Measurements from ENCODE around the gene GNA14. TPM values are rescaled to one million over a fixed set of nuclear protein-coding genes. Genes with fewer than 3 reads are reported as not detected.
"Not testable (repeated sequence)": the region's sequence is repeated elsewhere in the genome, so short reads cannot be mapped to it uniquely, and the experiment has no call there.

GNA14 gene
- total and polyA plus RNA-seq, 5 donors = 2.5 to 5.2 (median 4.3) TPM

DNA sequence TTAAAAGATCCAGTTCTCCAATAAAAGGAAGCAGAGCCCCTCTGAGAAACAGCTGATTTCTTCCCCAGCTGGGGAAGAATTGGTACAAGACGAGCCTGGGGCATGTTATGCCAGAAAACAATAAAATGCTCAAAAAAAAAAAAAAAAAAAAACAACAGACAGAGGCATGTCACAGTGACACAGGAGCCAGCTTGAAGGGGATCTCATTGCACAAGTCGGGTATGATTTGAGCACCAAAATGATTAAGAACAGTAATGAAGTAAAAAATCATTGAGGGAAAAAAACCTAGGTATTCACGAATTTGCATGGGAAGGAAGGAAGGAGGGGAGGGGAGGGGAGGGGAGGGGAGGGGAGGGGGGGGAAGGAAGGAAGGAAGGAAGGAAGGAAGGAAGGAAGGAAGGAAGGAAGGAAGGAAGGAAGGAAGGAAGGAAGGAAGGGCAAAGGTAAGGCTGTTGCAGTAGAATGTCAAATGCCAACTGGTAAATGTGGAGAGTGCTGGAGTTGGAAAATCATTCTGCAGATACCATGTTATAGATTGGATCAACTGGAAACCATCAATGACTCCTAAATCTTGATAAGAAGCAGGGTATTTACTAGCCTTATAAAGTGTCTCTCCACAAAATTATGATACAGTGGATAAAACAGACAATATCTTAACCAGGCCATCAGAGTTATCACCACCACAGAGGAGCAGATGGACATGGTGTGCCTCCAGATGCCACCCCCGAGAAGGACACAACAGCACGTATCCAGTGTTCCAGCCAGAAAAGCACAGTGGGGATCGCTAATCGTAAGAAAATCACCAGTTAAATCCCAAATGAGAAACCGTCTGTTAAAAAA, 7.2 kb downstream of the GNA14 start:
- no peak for DNase-seq
- no peak for ATAC-seq
- H3K4me3 ChIP-seq (ENCODE audit: low read length) = no peak overlapping the region
- intact Hi-C loops (cut with DNase I) = loop anchor here in 1 of 4 donors (10.0 kb wide), 1 partner anchor 46 kb away; no protein-coding TSS in a partner anchor
- no peaks in the 10 kb centered on the region for H3K4me1 ChIP-seq (ENCODE audit: control insufficient read depth, insufficient read depth, low read length)
- H3K27me3 ChIP-seq (ENCODE audit: control insufficient read depth, insufficient read depth) = no peaks in the 10 kb centered on the region
- H3K27ac ChIP-seq (ENCODE audit: low read length) = no peak overlapping the region
- WGBS = 74% methylated on average over 8 of the region's 8 CpGs
- no peaks in the 10 kb centered on the region for H3K9me3 ChIP-seq (ENCODE audit: control insufficient read depth, low read length)

DNA sequence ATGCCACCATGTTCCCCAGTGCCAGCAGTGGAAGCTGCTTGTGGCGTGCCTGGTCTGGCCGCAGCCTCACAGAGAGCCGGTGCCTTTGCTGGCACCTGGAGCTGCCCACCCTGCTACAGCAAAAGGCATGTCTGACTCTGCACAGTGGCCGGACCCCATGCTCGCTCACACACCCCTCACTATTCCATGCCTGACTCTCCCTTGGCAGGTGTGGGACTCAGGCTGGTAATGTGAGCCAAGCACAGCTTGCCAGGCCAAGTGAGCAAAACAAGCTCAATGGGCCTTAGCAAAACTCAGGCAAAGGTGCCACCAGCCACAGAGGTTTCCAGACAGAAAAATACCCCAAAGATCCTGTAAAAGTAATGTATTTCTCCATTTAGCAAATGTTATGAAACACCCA, 15.5 kb downstream of the GNA14 start:
- DNase-seq (no peak), ATAC-seq (no peak)
- Histone ChIP-seq H3K27ac (ENCODE audit: low read length) (no peak overlapping the region), H3K9me3 (ENCODE audit: control insufficient read depth, low read length) (no peaks in the 10 kb centered on the region), H3K27me3 (ENCODE audit: control insufficient read depth, insufficient read depth) (no peaks in the 10 kb centered on the region), H3K4me3 (ENCODE audit: low read length) (no peak overlapping the region), H3K4me1 (ENCODE audit: control insufficient read depth, insufficient read depth, low read length) (no peaks in the 10 kb centered on the region)
- intact Hi-C loops (cut with DNase I) = no loop called here
- WGBS = 94% methylated on average over 5 of the region's 5 CpGs

DNA sequence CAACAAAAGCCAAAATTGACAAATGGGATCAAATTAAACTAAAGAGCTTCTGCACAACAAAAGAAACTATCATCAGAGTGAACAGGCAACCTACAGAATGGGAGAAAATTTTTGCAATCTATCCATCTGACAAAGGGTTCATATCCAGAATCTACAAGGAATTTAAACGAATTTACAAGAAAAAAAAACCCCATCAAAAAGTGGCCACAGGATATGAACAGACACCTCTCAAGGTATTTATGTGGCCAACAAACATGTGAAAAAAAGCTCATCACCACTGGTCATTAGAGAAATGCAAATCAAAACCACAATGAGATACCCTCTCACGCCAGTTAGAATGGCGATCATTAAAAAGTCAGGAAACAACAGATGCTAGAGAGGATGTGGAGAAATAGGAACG, 19.3 kb downstream of the GNA14 start:
- not testable (repeated sequence) for H3K27me3 ChIP-seq (ENCODE audit: control insufficient read depth, insufficient read depth); H3K9me3 ChIP-seq (ENCODE audit: control insufficient read depth, low read length); ATAC-seq

DNA sequence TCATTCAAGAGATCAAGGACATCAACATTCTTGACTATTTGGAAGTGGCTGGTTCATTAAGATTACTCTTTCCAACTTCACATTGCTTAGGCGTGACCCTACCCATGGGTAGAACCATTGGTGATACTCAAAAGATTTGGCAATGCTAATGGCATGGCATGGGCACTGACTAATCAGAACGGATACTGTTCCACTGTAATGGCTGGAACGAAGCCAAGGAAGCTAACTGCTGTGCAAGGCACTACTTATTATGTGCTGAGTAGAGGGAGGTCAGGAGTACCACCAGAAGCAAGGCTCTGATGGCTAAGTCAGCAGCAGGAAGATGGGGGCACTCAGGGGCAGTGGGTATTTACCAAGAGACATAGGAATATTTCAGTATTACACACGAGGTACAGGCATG, 31.9 kb downstream of the GNA14 start:
- ATAC-seq = peak in 1 of 2 donors; percentile 28
- intact Hi-C loops (cut with DNase I) = no loop called here
- DNase-seq = no peak
- H3K4me1 ChIP-seq (ENCODE audit: control insufficient read depth, insufficient read depth, low read length) = no peaks in the 10 kb centered on the region
- 74% methylated on average over 4 of the region's 4 CpGs for WGBS
- H3K9me3 ChIP-seq (ENCODE audit: control insufficient read depth, low read length) = no peaks in the 10 kb centered on the region
- no peak overlapping the region for H3K27ac ChIP-seq (ENCODE audit: low read length)
- no peaks in the 10 kb centered on the region for H3K27me3 ChIP-seq (ENCODE audit: control insufficient read depth, insufficient read depth)
- no peak overlapping the region for H3K4me3 ChIP-seq (ENCODE audit: low read length)

More for the DNA sequence above, 19.3 kb downstream of the GNA14 start:
- H3K4me1 ChIP-seq (ENCODE audit: control insufficient read depth, insufficient read depth, low read length); intact Hi-C loops (cut with DNase I); H3K4me3 ChIP-seq (ENCODE audit: low read length); H3K27ac ChIP-seq (ENCODE audit: low read length); DNase-seq: not testable (repeated sequence)
- WGBS = 89% methylated on average over 4 of the region's 4 CpGs

DNA sequence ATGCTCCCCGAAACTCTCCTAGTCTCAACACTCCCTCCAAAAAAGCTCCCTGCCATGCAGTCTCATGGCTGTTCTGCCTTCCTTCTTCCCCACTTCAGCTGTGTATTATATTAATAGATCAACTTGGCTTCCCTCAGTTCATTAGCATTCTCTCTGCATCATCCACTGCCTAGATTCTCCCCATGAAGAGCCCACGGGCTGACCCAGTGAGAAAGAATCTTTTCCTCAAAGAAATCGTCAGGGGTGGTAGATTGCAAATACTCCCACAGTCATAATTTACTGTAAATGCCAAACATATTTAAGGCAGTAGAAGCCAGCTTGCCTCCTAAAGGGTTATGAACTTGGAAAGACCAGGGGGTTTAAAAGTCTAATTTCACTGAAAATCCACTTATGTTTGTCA, 33.5 kb downstream of the GNA14 start:
- Histone ChIP-seq H3K4me1 (ENCODE audit: control insufficient read depth, insufficient read depth, low read length) (no peaks in the 10 kb centered on the region), H3K4me3 (ENCODE audit: low read length) (no peak overlapping the region), H3K27ac (ENCODE audit: low read length) (no peak overlapping the region), H3K27me3 (ENCODE audit: control insufficient read depth, insufficient read depth) (no peaks in the 10 kb centered on the region), H3K9me3 (ENCODE audit: control insufficient read depth, low read length) (no peaks in the 10 kb centered on the region)
- no peak for DNase-seq
- intact Hi-C loops (cut with DNase I) = no loop called here
- no peak for ATAC-seq
- 69% methylated on average over 3 of the region's 3 CpGs for WGBS

DNA sequence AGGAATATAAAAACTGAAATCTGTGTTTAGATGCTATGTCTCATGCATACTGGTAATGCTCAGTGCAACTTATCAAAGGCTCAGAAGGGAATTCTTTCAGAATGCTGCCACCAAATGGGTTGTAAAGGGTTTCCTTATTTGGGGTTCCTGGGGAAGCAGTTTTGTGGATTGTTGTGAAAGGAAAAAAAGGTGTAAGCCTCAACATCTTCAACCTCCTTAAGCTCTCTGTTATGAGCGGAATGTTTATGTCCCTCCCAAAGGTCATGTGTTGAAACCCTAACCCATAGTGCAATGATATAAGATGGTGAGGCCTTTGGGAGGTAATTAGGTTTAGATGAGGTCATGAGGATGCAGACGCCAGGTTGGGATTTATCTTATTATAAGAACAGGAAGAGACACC, 41.6 kb downstream of the GNA14 start:
- 47% methylated on average over 2 of the region's 2 CpGs for WGBS
- Histone ChIP-seq H3K4me3 (ENCODE audit: low read length) (no peak overlapping the region), H3K27ac (ENCODE audit: low read length) (no peak overlapping the region), H3K9me3 (ENCODE audit: control insufficient read depth, low read length) (no peaks in the 10 kb centered on the region), H3K27me3 (ENCODE audit: control insufficient read depth, insufficient read depth) (no peaks in the 10 kb centered on the region), H3K4me1 (ENCODE audit: control insufficient read depth, insufficient read depth, low read length) (no peaks in the 10 kb centered on the region)
- intact Hi-C loops (cut with DNase I) = no loop called here
- ATAC-seq (no peak), DNase-seq (no peak)

DNA sequence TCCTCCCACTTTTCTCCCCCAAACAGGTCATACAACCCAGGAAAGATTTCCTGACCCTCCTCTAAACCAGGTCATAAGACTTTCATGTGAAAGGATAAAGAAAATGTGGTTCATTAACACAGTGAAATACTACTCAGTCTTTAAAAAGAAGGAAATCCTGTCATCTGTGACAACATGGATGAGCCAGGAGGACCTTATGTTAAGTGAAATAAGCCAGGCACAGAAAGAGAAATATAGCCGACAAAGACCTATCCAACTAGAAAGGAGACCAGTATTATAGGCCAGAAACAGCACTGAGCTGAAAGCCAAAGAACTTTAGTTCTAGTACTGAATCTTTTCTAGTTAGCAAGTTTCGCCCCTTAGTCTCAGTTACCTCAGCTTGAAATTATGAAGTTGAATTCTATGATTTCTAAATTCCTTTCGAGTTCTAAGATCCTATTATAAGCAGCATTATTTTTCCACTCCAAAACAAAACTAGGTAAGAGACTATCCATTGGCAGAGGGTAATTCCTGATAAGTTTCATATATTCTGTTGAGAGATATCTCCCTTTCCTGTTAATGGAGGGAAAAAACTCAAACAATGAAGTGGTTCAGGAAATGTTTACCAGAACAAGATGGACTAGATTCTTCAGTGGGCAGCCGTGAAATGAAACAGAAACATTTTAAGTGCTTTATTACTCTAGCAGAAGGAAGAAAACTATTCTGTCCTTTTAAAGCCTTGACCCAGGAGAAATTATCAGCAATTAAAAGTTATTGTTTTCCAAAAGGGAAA, 42.5 kb downstream of the GNA14 start:
- Histone ChIP-seq H3K27ac (ENCODE audit: low read length) (no peak overlapping the region), H3K4me1 (ENCODE audit: control insufficient read depth, insufficient read depth, low read length) (no peaks in the 10 kb centered on the region), H3K27me3 (ENCODE audit: control insufficient read depth, insufficient read depth) (no peaks in the 10 kb centered on the region), H3K4me3 (ENCODE audit: low read length) (no peak overlapping the region), H3K9me3 (ENCODE audit: control insufficient read depth, low read length) (no peaks in the 10 kb centered on the region)
- intact Hi-C loops (cut with DNase I) = no loop called here
- WGBS = 45% methylated on average over 4 of the region's 4 CpGs
- DNase-seq (no peak), ATAC-seq (peak in 1 of 2 donors; percentile 42)

DNA sequence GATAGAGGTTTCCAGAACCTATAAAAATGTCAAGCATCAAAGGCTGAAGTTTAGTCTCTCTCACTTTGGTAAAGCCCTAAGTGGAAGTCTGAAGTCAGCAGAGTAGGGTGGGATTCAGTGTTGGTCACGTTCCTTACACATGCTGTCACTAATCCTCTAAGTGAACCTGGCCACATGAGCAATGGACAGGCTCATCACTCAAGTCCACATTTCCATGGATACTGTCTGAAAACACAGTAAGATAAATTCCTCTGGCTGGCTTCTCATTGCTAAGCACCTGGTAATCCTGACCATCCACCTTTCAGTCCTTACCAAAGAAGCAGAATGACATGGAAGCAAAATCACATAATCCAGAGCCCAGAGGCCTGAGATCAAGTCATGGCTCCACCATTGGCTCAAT, 43.8 kb downstream of the GNA14 start:
- ATAC-seq (no peak), DNase-seq (no peak)
- intact Hi-C loops (cut with DNase I) = no loop called here
- Histone ChIP-seq H3K9me3 (ENCODE audit: control insufficient read depth, low read length) (no peaks in the 10 kb centered on the region), H3K27me3 (ENCODE audit: control insufficient read depth, insufficient read depth) (no peaks in the 10 kb centered on the region), H3K27ac (ENCODE audit: low read length) (no peak overlapping the region), H3K4me3 (ENCODE audit: low read length) (no peak overlapping the region), H3K4me1 (ENCODE audit: control insufficient read depth, insufficient read depth, low read length) (no peaks in the 10 kb centered on the region)
- 96% methylated on average over 1 of the region's 1 CpG for WGBS

DNA sequence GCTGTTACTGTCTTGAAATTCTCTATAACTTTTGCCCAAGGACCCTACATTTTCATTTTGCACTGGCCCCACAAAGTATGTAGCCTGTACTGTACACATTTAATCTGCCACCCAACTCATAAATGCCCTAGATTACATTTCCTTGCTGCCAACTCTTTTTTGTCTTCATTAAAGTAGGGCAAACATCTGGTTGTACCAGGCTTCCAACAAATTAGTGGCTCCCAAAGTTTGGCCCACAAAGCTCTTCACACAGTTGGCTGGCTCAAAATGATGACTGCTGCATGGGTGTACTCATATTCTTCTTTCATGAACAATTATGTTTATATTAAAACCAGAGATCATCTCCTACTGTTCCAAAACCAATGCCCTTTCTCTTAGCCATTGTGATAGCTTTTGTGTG, 45.3 kb downstream of the GNA14 start:
- intact Hi-C loops (cut with DNase I) = no loop called here

DNA sequence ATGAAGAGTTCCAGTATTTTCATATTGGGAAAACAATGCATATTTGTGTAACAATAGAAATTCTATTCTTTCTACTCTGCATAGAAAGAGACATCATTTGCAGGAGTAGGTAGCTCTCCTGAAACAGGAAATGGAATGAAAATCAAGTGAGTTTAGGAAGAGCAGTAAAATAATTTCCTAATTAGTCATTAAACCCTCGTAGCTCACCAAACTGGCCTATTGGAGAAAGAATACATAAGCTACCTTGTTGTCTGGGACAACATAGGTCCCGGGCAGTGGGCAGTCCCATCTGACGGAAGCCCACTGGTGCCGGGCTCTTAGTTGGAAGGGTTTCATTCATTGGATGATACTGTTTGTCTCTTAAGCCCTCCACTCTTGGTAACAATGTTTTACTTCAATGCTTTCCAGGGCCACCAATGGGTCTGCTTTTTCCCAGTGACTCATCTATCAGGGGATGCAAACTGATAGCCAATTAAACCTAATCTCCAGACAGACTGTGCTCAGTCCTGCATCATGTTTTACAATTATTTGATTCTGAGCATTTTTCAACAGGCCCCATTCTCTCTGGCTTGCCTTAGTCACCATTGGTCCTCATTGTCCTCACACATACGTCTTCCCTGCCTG, 46.5 kb downstream of the GNA14 start:
- no peaks in the 10 kb centered on the region for H3K27me3 ChIP-seq (ENCODE audit: control insufficient read depth, insufficient read depth)
- no peak for DNase-seq
- H3K4me1 ChIP-seq (ENCODE audit: control insufficient read depth, insufficient read depth, low read length) = peaks cover 3% of the 10 kb centered on the region
- H3K27ac ChIP-seq (ENCODE audit: low read length) = no peak overlapping the region
- intact Hi-C loops (cut with DNase I) = no loop called here
- 84% methylated on average over 5 of the region's 5 CpGs for WGBS
- no peak overlapping the region for H3K4me3 ChIP-seq (ENCODE audit: low read length)
- no peaks in the 10 kb centered on the region for H3K9me3 ChIP-seq (ENCODE audit: control insufficient read depth, low read length)
- no peak for ATAC-seq

More for the DNA sequence above, 45.3 kb downstream of the GNA14 start:
- Histone ChIP-seq H3K4me1 (ENCODE audit: control insufficient read depth, insufficient read depth, low read length) (peaks cover 3% of the 10 kb centered on the region), H3K9me3 (ENCODE audit: control insufficient read depth, low read length) (no peaks in the 10 kb centered on the region), H3K27me3 (ENCODE audit: control insufficient read depth, insufficient read depth) (no peaks in the 10 kb centered on the region), H3K4me3 (ENCODE audit: low read length) (no peak overlapping the region), H3K27ac (ENCODE audit: low read length) (no peak overlapping the region)
- ATAC-seq = no peak
- DNase-seq = no peak

DNA sequence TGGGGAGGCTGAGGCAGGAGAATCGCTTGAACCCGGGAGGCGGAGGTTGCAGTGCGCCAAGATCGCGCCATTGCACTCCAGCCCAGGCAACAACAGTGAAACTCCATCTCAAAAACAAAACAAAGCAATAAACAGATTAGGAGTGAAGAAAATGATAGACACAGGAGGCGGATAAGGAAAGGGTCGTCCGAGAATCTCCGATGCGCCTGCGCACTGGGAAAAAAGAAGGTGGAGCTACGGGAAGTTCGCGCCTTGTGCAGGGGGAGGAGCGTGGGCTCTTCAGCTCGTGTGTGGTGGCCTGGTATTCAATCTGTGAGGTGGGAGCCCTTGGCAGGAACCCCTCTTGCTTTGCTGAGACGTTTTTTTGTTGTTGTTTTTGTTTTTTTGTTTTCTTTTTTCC, 47.3 kb downstream of the GNA14 start:
- no peak for DNase-seq
- H3K27ac ChIP-seq (ENCODE audit: low read length) = no peak overlapping the region
- ATAC-seq = no peak
- no peaks in the 10 kb centered on the region for H3K9me3 ChIP-seq (ENCODE audit: control insufficient read depth, low read length)
- H3K4me3 ChIP-seq (ENCODE audit: low read length) = no peak overlapping the region
- H3K4me1 ChIP-seq (ENCODE audit: control insufficient read depth, insufficient read depth, low read length) = peaks cover 3% of the 10 kb centered on the region
- WGBS = 88% methylated on average over 18 of the region's 18 CpGs
- intact Hi-C loops (cut with DNase I) = no loop called here
- H3K27me3 ChIP-seq (ENCODE audit: control insufficient read depth, insufficient read depth) = no peaks in the 10 kb centered on the region
